Renal pelvis (tissue), 12 donors: ENCODE measurements around the gene MYL4. TPM values are rescaled to one million over a fixed set of nuclear protein-coding genes. Genes with fewer than 3 reads are reported as not detected.
"Not testable (repeated sequence)": the region's sequence is repeated elsewhere in the genome, so short reads cannot be mapped to it uniquely, and the experiment has no call there.

ENCODE experiments used
- DNase-seq: peaks from one replicate; pipeline ENCODE4 v3.0.0-alpha.2; 2013
- long read RNA-seq, 16 experiments: transcript quantifications; one replicate each; lab custom pipeline, GENCODE V29; 2026
- polyA plus RNA-seq, 3 donors: library from polyadenylated mRNA; unstranded; fragments of 120-200 nt; gene quantifications; one replicate each; pipeline ENCODE4 v1.2.1, GENCODE V29; 2013; ENCODE audit not compliant: insufficient read length in 3 of 3

The MYL4 gene
- 1 to 10 TPM; 3.6 to 3.9 (median 3.9) TPM for polyA plus RNA-seq
- long read RNA-seq, donor 1, partial matches to known transcripts: 0 of 1 reads
- long read RNA-seq, donor 1, other reads (novel, unspliced or antisense): 0 of 1 reads
- long read RNA-seq, donor 2, partial matches to known transcripts: 0 of 3 reads
- long read RNA-seq, donor 2, other reads (novel, unspliced or antisense): 0 of 3 reads
- long read RNA-seq, donor 3: 0 reads
- long read RNA-seq, donor 4, partial matches to known transcripts: 0 of 3 reads
- long read RNA-seq, donor 4, other reads (novel, unspliced or antisense): 0 of 3 reads
- long read RNA-seq, donor 5, partial matches to known transcripts: 0 of 1 reads
- long read RNA-seq, donor 5, other reads (novel, unspliced or antisense): 0 of 1 reads
- long read RNA-seq, donor 6, partial matches to known transcripts: 0 of 1 reads
- long read RNA-seq, donor 6, other reads (novel, unspliced or antisense): 0 of 1 reads
- long read RNA-seq, donor 7, partial matches to known transcripts: 0 of 5 reads
- long read RNA-seq, donor 7, other reads (novel, unspliced or antisense): 0 of 5 reads
- long read RNA-seq, donor 8, transcript MYL4-202 (7 exons, 855 nt): major isoform, 5 of 5 reads
- long read RNA-seq, donor 8, partial matches to known transcripts: 0 of 5 reads
- long read RNA-seq, donor 8, other reads (novel, unspliced or antisense): 0 of 5 reads
- long read RNA-seq, donor 9, transcript MYL4-202 (7 exons, 855 nt): major isoform, 5 of 6 reads
- long read RNA-seq, donor 9, partial matches to known transcripts: 0 of 6 reads
- long read RNA-seq, donor 9, other reads (novel, unspliced or antisense): 0 of 6 reads
- long read RNA-seq, donor 10, partial matches to known transcripts: 0 of 1 reads
- long read RNA-seq, donor 10, other reads (novel, unspliced or antisense): 0 of 1 reads
- long read RNA-seq, donor 11, partial matches to known transcripts: 0 of 2 reads
- long read RNA-seq, donor 11, other reads (novel, unspliced or antisense): 0 of 2 reads
- long read RNA-seq, donor 12, partial matches to known transcripts: 0 of 3 reads
- long read RNA-seq, donor 12, other reads (novel, unspliced or antisense): 0 of 3 reads
- long read RNA-seq, donor 13: 0 reads
- long read RNA-seq, donor 14: 0 reads
- long read RNA-seq, donor 15: 0 reads
- long read RNA-seq, donor 16, transcript MYL4-202 (7 exons, 855 nt): major isoform, 7 of 8 reads
- long read RNA-seq, donor 16, partial matches to known transcripts: 0 of 8 reads
- long read RNA-seq, donor 16, other reads (novel, unspliced or antisense): 0 of 8 reads

GRCh38 chr17:47208744-47209488, at the start of gene MYL4:
TSS of gene MYL4 (plus strand) at chr17:47209348. CDS start at chr17:47209423, 75 bp downstream.
- no peak for DNase-seq

GRCh38 chr17:47162013-47162622, 47.0 kb upstream of the MYL4 start:
- DNase-seq: no peak

GRCh38 chr17:47164263-47164662, 44.9 kb upstream of the MYL4 start:
- no peak for DNase-seq

DNA sequence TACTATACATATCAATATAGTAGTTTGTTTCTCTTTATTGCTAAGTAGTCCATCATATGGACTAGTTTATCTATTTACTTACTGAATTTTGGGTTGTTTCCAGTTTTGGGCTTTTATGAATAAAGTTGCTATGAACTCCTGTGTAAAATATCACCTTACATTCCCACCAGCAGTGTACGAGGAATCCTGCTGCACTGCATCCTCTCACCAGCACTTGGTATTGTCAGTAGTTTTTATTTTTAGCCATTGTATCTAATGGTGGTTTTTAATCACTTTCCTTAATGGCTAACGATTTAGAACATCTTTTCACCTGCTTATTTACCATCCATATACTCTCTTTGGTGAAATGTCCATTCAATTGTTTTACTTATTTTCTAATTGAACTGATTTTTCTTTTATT, 44.0 kb upstream of the MYL4 start:
- no peak for DNase-seq

DNA sequence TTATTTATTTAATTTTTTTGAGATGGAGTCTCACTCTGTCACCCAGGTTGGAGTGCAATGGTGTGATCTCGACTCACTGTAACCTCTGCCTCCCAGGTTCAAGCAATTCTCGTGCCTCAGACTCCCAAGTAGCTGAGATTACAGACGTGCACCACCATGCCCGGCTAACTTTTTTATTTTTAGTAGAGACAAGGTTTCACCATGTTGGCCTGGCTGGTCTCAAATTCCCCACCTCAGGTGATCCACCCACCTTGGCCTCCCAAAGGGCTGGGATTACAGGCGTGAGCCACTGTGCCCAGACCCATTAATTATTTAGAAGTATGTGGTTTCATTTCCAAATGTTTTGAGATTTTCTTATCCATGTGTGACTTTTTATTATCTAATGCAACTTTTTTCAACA, 42.3 kb upstream of the MYL4 start:
- DNase-seq: not testable (repeated sequence)

GRCh38 chr17:47168896-47169295, 40.3 kb upstream of the MYL4 start:
- DNase-seq: not testable (repeated sequence)

DNA sequence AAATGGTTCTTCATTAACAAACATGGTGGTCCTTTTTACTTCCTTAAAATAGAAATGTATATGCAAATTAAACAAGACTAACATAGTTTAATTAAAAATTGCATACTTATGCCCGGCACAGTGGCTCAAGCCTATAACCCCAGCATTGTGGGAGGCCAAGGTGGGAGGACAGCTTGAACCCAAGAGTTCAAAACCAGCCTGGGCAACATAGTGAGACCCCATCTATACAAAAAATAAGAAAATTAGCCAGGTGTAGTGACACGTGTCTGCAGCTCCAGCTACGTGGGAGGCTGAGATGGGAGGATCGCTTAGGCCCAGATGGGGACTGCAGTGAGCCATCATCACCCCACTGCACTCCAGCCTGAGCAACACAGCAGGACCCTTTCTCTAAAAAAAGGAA, 38.4 kb upstream of the MYL4 start:
- no peak for DNase-seq

GRCh38 chr17:47172696-47173565, 36.2 kb upstream of the MYL4 start:
- no peak for DNase-seq

- not testable (repeated sequence) for DNase-seq
Observed at GRCh38 chr17:47174823-47175222, 34.3 kb upstream of the MYL4 start.

DNA sequence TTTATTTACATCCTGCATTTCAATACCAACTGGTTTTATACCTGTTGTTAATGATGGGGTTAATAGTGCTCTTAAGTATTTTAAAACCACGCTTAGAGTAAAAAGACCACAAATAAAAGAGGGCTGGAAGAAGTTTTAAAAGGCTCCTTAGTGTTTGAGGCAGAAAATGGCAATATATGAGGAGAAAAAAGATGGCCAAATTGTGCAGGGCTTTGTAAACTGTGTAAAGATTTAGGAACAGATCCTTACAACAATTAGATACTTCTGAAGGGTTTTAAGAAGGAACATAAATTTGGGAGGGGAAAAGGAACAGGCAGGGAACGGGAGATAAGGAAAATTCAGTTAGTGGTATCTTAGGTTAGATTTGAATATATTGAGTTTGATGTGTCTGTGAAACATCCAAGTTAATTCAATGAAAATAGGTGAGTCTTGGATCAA, 32.7 kb upstream of the MYL4 start:
- DNase-seq: no peak

- no peak for DNase-seq
Observed at GRCh38 chr17:47177261-47177660, 31.9 kb upstream of the MYL4 start.

DNA sequence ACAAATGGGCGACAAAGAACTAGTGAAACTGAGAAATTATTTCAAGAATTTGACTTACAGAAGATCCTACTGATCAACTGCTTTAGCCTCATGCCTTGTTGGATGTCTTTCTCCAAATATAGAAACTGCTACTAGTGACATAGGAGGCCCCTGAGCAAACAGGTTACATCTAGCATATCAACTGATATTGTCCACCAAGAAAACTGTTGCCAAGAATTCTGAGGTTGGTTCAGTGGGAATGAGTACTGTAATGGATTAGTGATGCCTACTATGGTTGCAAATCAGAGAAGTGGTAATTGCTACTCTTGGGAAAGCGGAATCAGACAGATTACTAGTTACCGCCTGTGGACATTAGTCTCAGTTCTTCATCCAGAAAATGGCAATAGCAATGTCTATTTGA, 30.0 kb upstream of the MYL4 start:
- no peak for DNase-seq

DNA sequence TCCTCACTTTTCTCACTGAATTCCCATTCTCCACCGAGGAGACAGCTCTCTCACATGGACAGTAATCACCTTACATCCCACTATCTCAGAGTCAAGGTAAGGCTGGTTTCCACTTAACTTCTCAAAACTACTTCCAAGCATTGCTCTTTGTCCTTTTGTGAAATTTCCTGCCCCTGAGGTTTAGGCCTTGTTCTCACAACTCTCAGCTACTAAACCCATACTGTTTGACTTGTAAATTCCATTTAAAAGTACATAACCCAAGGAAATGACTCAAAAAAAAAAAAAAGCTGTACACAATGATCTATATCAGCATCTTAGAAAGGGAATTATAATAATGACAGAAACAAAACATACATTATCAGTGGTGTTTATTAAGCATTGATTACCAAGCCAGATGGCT, 28.8 kb upstream of the MYL4 start:
- no peak for DNase-seq

- not testable (repeated sequence) for DNase-seq
Observed at GRCh38 chr17:47180988-47181387, 28.2 kb upstream of the MYL4 start.

DNA sequence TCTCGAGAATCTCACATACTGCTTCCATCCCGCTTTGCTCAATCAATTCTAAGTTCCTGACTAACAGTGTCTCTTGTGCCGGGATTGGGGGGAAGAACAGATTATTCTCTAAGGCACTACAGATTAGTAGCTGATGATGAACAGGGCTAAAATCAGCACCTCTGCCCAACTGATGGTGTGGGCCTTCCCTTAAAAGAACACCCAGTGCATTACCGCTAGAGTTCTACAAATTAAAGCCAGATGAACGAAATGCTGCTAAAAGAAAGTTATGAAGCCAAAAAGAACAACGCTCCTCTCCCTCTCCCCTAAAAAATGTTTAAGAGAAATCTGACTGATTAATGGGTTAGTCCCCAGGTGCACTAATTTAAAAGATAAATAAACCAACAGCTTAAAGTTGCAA, 24.5 kb upstream of the MYL4 start:
- DNase-seq: no peak

GRCh38 chr17:47188271-47188875, 20.8 kb upstream of the MYL4 start:
- DNase-seq: peak; percentile 17

DNA sequence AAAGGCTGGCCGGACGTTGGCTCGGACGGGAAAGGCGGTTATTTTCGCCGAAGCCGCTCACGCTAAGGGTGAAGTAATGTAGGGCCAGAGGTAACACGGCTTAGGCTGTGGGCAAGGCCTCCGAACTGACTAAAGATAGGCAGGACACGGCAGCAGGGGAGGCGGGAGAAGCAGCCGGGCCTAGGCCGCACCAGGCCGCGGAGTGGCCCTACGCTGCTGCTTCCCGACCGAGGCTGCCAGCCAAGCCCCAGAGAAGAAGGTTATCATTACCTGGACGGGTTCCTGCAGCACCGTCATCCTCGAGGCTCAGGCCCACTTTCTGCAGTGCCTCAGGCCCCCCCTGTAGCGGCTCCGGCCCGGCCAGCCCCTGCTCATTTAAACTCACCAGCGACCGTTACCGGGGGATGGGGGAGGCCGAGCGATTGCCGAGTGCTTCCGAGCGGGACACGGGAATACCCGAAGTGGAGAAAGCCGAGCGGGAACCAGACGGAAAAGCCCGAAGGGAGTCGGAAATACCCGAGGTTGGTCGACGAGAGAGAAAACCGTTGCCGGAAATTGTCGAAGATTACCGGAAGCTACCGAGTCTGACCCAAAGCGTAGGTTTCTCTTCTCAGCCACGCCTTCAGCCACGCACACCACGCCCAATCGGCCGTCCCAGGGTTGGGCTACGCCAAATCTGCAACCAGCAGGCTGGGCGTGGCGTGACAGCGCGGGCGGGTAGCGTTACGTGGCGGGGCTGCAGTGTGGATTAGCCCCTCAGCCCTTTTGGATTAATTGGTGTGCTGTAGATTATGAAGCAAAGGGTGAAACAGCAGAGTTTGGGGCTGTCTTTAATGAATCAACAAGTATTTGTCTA, 20.0 kb upstream of the MYL4 start, which contains the start of gene CDC27:
CDC27 (minus strand) TSS at position 420 of the 856 bp plus-strand sequence; CDS start at position 297, 123 bp downstream.
- DNase-seq: peak; percentile 99

GRCh38 chr17:47189732-47190237, 19.4 kb upstream of the MYL4 start:
- no peak for DNase-seq
